Retinal pigment epithelial cell (primary cell): Measurements from ENCODE around the gene CPA2.
"Not testable (repeated sequence)": the region's sequence is repeated elsewhere in the genome, so short reads cannot be mapped to it uniquely, and the experiment has no call there.

Experiments used
- DNase-seq: peaks from one replicate; pipeline ENCODE4 v3.0.0-alpha.2; 2010; ENCODE audit warnings: low read depth
- H3K4me3 ChIP-seq: 2 replicates; pipeline ENCODE4 v1.5.1; 2011; ENCODE audit warnings: mild to moderate bottlenecking, low read length, control low read depth, moderate library complexity
- CTCF ChIP-seq: conservative IDR thresholded peaks from 2 replicates; pipeline ENCODE4 v1.5.1; 2011; ENCODE audit warnings: low read depth, low read length, control low read depth, inconsistent platforms

The CPA2 gene

GRCh38 chr7:130266258-130266960 lies at the start of gene CPA2:
CPA2 (plus strand) TSS chr7:130266863; CDS start chr7:130266882, 19 bp downstream.
- H3K4me3 ChIP-seq = no peak within 1 kb of the TSS
- no peak for DNase-seq
- no peak for TF ChIP-seq CTCF

GRCh38 chr7:130218806-130219620 lies 47.6 kb upstream of the CPA2 start:
- no peak for DNase-seq
- TF ChIP-seq CTCF = no peak
- no peak overlapping the region for H3K4me3 ChIP-seq

- no peak overlapping the region for H3K4me3 ChIP-seq
- no peak for DNase-seq
- TF ChIP-seq CTCF = no peak
These were observed 46.8 kb upstream of the CPA2 start for GRCh38 chr7:130219871-130220270.

GRCh38 chr7:130221746-130222145 lies 44.9 kb upstream of the CPA2 start:
- H3K4me3 ChIP-seq = no peak overlapping the region
- TF ChIP-seq CTCF = no peak
- no peak for DNase-seq

GRCh38 chr7:130223646-130224045 lies 43.0 kb upstream of the CPA2 start:
- DNase-seq = no peak
- H3K4me3 ChIP-seq = no peak overlapping the region
- TF ChIP-seq CTCF = no peak

GRCh38 chr7:130224210-130224609 lies 42.5 kb upstream of the CPA2 start:
- DNase-seq = no peak
- no peak overlapping the region for H3K4me3 ChIP-seq

GRCh38 chr7:130224923-130225322 lies 41.7 kb upstream of the CPA2 start:
- H3K4me3 ChIP-seq = not testable (repeated sequence)
- peak; percentile 24 for DNase-seq

More at GRCh38 chr7:130224210-130224609, 42.5 kb upstream of the CPA2 start:
- TF ChIP-seq CTCF = no peak
